PC-9 (cell line): ENCODE results near the gene SLC9C1.

Source experiments
- CTCF ChIP-seq: fragments of 200-600 bp; sonication (generic); conservative IDR thresholded peaks from 2 replicates; pipeline ENCODE4 v1.6.1; 2017; ENCODE audit warnings: mixed run types, antibody characterized with exemption, mild to moderate bottlenecking, moderate library complexity
- EZH2 ChIP-seq: fragments of 200-600 bp; sonication (generic); IDR thresholded peaks from 2 replicates; pipeline ENCODE4 v1.8.0; 2017; ENCODE audit warnings: antibody characterized with exemption, low read depth

- TF ChIP-seq EZH2 (no peak), CTCF (no peak)
These were observed 93.7 kb downstream of the SLC9C1 start for GRCh38 chr3:112200317-112200666.
